Measurements from ENCODE around the gene MYO16.

The MYO16 gene

DNA sequence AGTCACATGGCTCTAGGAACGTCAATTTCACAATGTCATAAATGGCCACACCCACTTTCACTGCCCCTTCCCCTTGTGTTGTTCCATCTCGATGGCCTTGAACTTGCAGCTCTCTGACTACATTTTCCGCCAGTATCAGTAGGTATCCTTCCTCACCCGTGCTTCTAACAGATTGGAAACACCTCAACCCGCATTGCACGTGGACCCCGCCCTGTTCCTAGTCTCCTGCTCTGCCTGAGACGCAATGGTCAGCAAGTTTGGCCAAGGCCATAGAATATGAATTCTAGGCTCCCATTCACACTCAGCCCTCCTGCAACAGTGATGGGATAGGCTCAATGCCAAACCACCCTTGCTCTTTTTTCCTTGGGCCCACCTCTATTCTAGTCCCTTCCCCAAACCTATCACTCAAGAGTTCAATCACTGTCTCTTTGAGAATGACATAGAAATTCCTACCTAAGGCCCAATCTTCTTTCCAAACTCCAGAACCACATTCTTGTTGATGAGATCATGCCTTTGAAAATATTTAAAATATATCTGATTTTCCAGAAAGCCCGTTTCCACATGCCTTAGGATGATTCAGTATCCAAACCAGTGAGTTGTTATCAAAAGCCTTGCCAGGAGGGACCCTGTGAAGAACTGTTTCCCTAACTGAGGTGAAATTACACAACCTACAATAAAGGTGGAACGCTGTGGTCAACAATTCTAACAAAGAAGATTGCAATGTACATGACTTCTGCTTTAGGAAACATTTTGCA lies 334.6 kb downstream of the MYO16 start:
- ChIA-PET POLR2A (no interaction called here), CTCF (interaction anchor here (0.6 kb wide), 1 partner anchor 1328 kb away, joined by 4 read pairs; no protein-coding TSS in a partner anchor)

DNA sequence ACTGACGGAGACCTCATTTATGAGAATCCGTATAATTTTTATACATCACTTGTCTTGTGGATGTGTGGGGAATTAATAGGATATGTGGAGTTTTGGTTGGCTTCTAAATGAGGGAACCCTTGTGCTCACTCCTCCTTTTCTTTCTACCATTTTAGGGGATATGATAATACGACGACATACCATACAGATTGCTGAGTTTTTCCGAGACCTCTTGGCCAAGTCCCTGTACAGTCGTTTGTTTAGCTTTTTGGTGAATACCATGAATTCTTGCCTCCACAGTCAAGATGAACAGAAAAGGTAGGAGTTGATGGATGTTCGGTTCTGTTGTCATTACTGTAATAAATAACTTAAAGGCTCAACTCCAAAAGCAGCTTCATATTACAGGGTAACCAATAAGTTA lies 335.2 kb downstream of the MYO16 start:
- Histone ChIP-seq H3K36me3 (ENCODE audit: control insufficient read depth in 2 of 2, insufficient read depth in 1 of 2, low read length in 2 of 2) (no peaks in the 10 kb centered on the region), H3K27ac (ENCODE audit: extremely low read depth, low read depth, low read length) (no peak overlapping the region), H3K4me3 (ENCODE audit: low read depth, low read length) (no peak overlapping the region), H3K9me3 (ENCODE audit: control insufficient read depth, insufficient read depth, low read depth, low read length) (no peaks in the 10 kb centered on the region), H3K4me1 (ENCODE audit: control insufficient read depth, insufficient read depth, low read length) (no peaks in the 10 kb centered on the region)
- TF ChIP-seq ZNF239 (tag by site-specific recombination; IDR thresholded peaks at IDR 0.05) (no peak), ZNF416 (tag by site-specific recombination; IDR thresholded peaks at IDR 0.05) (no peak), ZNF677 (tag by site-specific recombination; IDR thresholded peaks at IDR 0.05) (no peak), MEIS1 (CRISPR knock-in tag; IDR thresholded peaks at IDR 0.05; ENCODE audit: borderline replicate concordance) (no peak), ZNF24 (tag by site-specific recombination; IDR thresholded peaks at IDR 0.05) (no peak), ZNF561 (tag by site-specific recombination; IDR thresholded peaks at IDR 0.05; ENCODE audit: borderline replicate concordance) (no peak), GLIS2 (tag by site-specific recombination; IDR thresholded peaks at IDR 0.05) (no peak), MYNN (tag by site-specific recombination; IDR thresholded peaks at IDR 0.05; ENCODE audit: borderline replicate concordance) (no peak), ZNF391 (tag by site-specific recombination; IDR thresholded peaks at IDR 0.05; ENCODE audit: borderline replicate concordance, low read depth) (no peak), SCRT1 (tag by site-specific recombination; IDR thresholded peaks at IDR 0.05; ENCODE audit: borderline replicate concordance) (no peak), ZBTB7A (tag by site-specific recombination; IDR thresholded peaks at IDR 0.05; ENCODE audit: low read depth) (no peak), ZXDB (tag by site-specific recombination; IDR thresholded peaks at IDR 0.05) (no peak), ZNF747 (tag by site-specific recombination; IDR thresholded peaks at IDR 0.05) (no peak), ZNF76 (tag by site-specific recombination; IDR thresholded peaks at IDR 0.05; ENCODE audit: borderline replicate concordance, low read depth) (no peak), ZNF701 (tag by site-specific recombination; IDR thresholded peaks at IDR 0.05) (no peak), ZNF155 (tag by site-specific recombination; IDR thresholded peaks at IDR 0.05) (no peak), KLF1 (tag by site-specific recombination; IDR thresholded peaks at IDR 0.05) (no peak), ZNF785 (tag by site-specific recombination; IDR thresholded peaks at IDR 0.05) (no peak)
- TF ChIP-seq, protein P1, sequence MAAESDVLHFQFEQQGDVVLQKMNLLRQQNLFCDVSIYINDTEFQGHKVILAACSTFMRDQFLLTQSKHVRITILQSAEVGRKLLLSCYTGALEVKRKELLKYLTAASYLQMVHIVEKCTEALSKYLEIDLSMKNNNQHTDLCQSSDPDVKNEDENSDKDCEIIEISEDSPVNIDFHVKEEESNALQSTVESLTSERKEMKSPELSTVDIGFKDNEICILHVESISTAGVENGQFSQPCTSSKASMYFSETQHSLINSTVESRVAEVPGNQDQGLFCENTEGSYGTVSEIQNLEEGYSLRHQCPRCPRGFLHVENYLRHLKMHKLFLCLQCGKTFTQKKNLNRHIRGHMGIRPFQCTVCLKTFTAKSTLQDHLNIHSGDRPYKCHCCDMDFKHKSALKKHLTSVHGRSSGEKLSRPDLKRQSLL (tag by site-specific recombination; IDR thresholded peaks at IDR 0.05), result no peak
- TF ChIP-seq, protein P2, sequence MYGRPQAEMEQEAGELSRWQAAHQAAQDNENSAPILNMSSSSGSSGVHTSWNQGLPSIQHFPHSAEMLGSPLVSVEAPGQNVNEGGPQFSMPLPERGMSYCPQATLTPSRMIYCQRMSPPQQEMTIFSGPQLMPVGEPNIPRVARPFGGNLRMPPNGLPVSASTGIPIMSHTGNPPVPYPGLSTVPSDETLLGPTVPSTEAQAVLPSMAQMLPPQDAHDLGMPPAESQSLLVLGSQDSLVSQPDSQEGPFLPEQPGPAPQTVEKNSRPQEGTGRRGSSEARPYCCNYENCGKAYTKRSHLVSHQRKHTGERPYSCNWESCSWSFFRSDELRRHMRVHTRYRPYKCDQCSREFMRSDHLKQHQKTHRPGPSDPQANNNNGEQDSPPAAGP (tag by site-specific recombination; IDR thresholded peaks at IDR 0.05), result no peak
- POLR2A ChIA-PET, result no interaction called here
- CTCF ChIA-PET, result no interaction called here

More for the DNA sequence above, 334.6 kb downstream of the MYO16 start:
- Histone ChIP-seq H3K9me3 (ENCODE audit: control insufficient read depth, insufficient read depth, low read depth, low read length) (no peaks in the 10 kb centered on the region), H3K4me3 (ENCODE audit: low read depth, low read length) (no peak overlapping the region), H3K36me3 (ENCODE audit: control insufficient read depth in 2 of 2, insufficient read depth in 1 of 2, low read length in 2 of 2) (no peaks in the 10 kb centered on the region), H3K27ac (ENCODE audit: extremely low read depth, low read depth, low read length) (no peak overlapping the region), H3K4me1 (ENCODE audit: control insufficient read depth, insufficient read depth, low read length) (no peaks in the 10 kb centered on the region)
- TF ChIP-seq ZNF394 (tag by site-specific recombination; IDR thresholded peaks at IDR 0.05; ENCODE audit: borderline replicate concordance) (no peak), ZNF76 (tag by site-specific recombination; IDR thresholded peaks at IDR 0.05; ENCODE audit: borderline replicate concordance, low read depth) (no peak), ZNF600 (tag by site-specific recombination; IDR thresholded peaks at IDR 0.05) (no peak)

Data from HEK293 (cell line).